SK-N-MC (cell line): ENCODE data around the gene CBS.
"Not testable (repeated sequence)": the region's sequence is repeated elsewhere in the genome, so short reads cannot be mapped to it uniquely, and the experiment has no call there.

Experiments
- EZH2 ChIP-seq: fragments of 200-600 bp; sonication (generic); IDR thresholded peaks from one replicate; pipeline ENCODE4 v1.6.1; 2017; ENCODE audit warnings: antibody characterized with exemption
- FOXP2 ChIP-seq: optimal IDR thresholded peaks from 2 replicates; pipeline ENCODE3; 2011; ENCODE audit warnings: mild to moderate bottlenecking, moderate library complexity; ENCODE audit not compliant: insufficient read depth; ENCODE audit errors: extremely low read length, control extremely low read depth
- POLR2AphosphoS5 ChIP-seq: IDR thresholded peaks from 2 replicates; pipeline ENCODE4 v1.6.1; 2012; ENCODE audit warnings: mild to moderate bottlenecking, low read depth, low read length, borderline replicate concordance

DNA sequence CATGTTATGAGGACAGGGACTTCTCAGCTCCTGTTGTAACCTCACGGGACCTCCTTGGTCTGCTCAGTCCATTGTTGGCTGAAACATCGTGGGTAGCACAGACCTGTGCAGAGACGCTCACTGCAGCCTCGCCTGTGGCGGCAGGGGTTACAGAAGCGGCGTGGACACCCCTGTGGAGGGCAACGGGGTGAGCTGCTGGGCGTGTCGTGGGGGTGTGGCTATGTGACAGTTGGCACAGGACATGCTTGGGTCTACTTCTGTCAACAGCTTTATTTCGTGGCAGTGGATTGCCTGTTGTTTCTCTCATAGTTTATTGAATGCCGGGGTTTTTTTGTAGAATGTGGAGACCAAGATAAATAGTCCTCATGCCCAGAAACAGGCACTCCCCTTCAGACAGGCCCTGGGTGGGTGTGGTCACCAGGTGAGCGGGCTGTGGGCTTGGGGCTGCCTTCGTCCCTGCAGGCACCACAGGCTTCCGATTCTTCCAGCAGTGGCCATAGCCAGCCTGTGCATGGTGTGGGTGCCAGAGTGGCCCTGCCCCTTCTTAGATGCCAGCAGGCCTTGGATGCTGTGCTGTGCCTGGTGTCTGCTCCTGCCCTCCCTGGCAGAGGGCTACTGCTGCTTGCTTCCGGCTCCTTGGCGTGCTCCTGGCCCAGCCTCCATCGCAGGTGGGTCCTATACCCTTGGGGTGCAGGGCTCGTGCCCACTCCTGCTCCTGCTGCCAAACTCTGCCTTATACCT is 37.5 kb downstream of the CBS start:
- not testable (repeated sequence) for TF ChIP-seq POLR2AphosphoS5, FOXP2, EZH2
